VCaP (cell line): Measurements from ENCODE around the gene SLC22A2.

Experiments
- H3K27ac ChIP-seq: fragments of 450-650 bp; 2 replicates; pipeline ENCODE4 v1.5.1; 2017
- CTCF ChIP-seq: fragments of 450-650 bp; conservative IDR thresholded peaks from 2 replicates; pipeline ENCODE4 v1.5.1; 2017; ENCODE audit warnings: mild to moderate bottlenecking, moderate library complexity

SLC22A2 gene

GRCh38 chr6:160218810-160219209 is 39.8 kb downstream of the SLC22A2 start:
- TF ChIP-seq CTCF, result no peak
- H3K27ac ChIP-seq, result no peak overlapping the region

DNA sequence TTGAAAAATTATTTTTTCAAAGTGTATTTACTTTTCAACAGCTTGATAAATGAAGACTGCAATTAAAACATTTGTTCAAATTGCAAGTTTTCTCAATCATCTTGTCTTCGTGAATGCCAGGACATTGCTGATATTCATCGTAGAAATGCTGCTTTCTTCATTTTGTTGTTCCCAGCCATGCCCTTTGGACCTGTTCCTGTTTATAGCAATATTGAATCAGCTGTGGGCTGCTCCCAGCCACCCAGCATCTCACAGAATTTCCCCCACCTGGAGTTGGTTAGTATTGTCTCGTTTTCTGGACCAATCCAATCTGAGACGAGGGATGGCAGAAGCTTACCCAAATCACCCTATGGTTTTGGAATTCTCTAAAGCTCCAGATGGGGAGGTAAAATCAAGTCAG is 40.8 kb downstream of the SLC22A2 start:
- TF ChIP-seq CTCF, result no peak
- no peak overlapping the region for H3K27ac ChIP-seq

DNA sequence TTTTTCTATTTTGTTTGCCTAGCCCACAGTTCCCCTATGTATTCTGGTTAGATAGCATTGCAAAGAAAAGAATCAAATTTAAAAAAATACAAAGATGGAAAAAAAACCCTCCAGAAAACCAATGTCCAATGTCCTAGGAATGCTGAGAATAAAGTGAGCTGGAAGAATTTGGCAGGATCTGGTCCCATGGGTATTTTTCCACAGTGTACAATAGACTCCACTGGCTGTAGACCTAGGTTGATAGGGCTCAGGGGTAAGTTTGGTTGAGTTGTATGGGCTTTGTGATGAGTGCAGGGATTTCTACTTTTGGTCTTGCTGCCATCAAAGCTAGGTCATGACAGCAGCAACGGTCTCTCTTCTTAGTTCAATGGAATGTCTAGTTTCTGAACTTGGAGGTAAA is 41.5 kb downstream of the SLC22A2 start:
- TF ChIP-seq CTCF, result no peak
- H3K27ac ChIP-seq, result no peak overlapping the region

GRCh38 chr6:160215232-160215631 is 43.4 kb downstream of the SLC22A2 start:
- H3K27ac ChIP-seq, result no peak overlapping the region
- TF ChIP-seq CTCF, result no peak

- TF ChIP-seq CTCF, result no peak
Observed at GRCh38 chr6:160207618-160208017, 51.0 kb downstream of the SLC22A2 start.

GRCh38 chr6:160204710-160205109 is 53.9 kb downstream of the SLC22A2 start:
- TF ChIP-seq CTCF, result no peak
- no peak overlapping the region for H3K27ac ChIP-seq

More at GRCh38 chr6:160207618-160208017, 51.0 kb downstream of the SLC22A2 start:
- H3K27ac ChIP-seq, result no peak overlapping the region

- no peak overlapping the region for H3K27ac ChIP-seq
- TF ChIP-seq CTCF, result no peak
Observed at GRCh38 chr6:160203953-160204352, 54.7 kb downstream of the SLC22A2 start.

- no peak overlapping the region for H3K27ac ChIP-seq
- no peak for TF ChIP-seq CTCF
Observed at GRCh38 chr6:160203522-160203921, 55.1 kb downstream of the SLC22A2 start.
